Adipocyte (in vitro differentiated cells): ENCODE measurements around the gene GNA14.
"Not testable (repeated sequence)": the region's sequence is repeated elsewhere in the genome, so short reads cannot be mapped to it uniquely, and the experiment has no call there.

ENCODE experiments used
- DNase-seq: peaks from one replicate; pipeline ENCODE4 v3.0.0-alpha.2; 2015; ENCODE audit warnings: low read depth
- H3K27me3 ChIP-seq: replicated peaks from 2 replicates; pipeline ENCODE4 v1.7.0; 2013; ENCODE audit warnings: mild to moderate bottlenecking, low read length, moderate library complexity; ENCODE audit not compliant: control insufficient read depth, insufficient read depth
- H3K36me3 ChIP-seq: 2 replicates; pipeline ENCODE4 v1.7.0; 2013; ENCODE audit warnings: low read length, mild to moderate bottlenecking, moderate library complexity; ENCODE audit not compliant: control insufficient read depth, insufficient read depth, severe bottlenecking
- H3K4me1 ChIP-seq: 2 replicates; pipeline ENCODE4 v1.7.0; 2013; ENCODE audit warnings: mild to moderate bottlenecking, low read length, moderate library complexity; ENCODE audit not compliant: control insufficient read depth, insufficient read depth
- H3K4me3 ChIP-seq: 2 replicates; pipeline ENCODE4 v1.7.0; 2013; ENCODE audit warnings: mild to moderate bottlenecking, low read length, moderate library complexity
- H3K9ac ChIP-seq: 2 replicates; pipeline ENCODE4 v1.7.0; 2013; ENCODE audit warnings: mild to moderate bottlenecking, low read length, moderate library complexity
- H3K9me3 ChIP-seq: 2 replicates; pipeline ENCODE4 v1.7.0; 2013; ENCODE audit warnings: mild to moderate bottlenecking, low read length, moderate library complexity; ENCODE audit not compliant: control insufficient read depth

The GNA14 gene

GRCh38 chr9:77421506-77422265, 226.4 kb downstream of the GNA14 start:
- H3K4me3 ChIP-seq = no peak overlapping the region
- H3K27me3 ChIP-seq = no peaks in the 10 kb centered on the region
- no peak for DNase-seq
- H3K9me3 ChIP-seq = no peaks in the 10 kb centered on the region
- H3K4me1 ChIP-seq = peaks cover 28% of the 10 kb centered on the region
- H3K9ac ChIP-seq = no peak overlapping the region
- no peaks in the 10 kb centered on the region for H3K36me3 ChIP-seq

- no peaks in the 10 kb centered on the region for H3K36me3 ChIP-seq
- H3K9ac ChIP-seq = no peak overlapping the region
- peaks cover 27% of the 10 kb centered on the region for H3K4me1 ChIP-seq
- DNase-seq = no peak
- no peaks in the 10 kb centered on the region for H3K9me3 ChIP-seq
- no peak overlapping the region for H3K4me3 ChIP-seq
- H3K27me3 ChIP-seq = no peaks in the 10 kb centered on the region
These were observed 227.5 kb downstream of the GNA14 start for GRCh38 chr9:77420641-77421040.

- no peaks in the 10 kb centered on the region for H3K9me3 ChIP-seq
These were observed 229.9 kb downstream of the GNA14 start for GRCh38 chr9:77418226-77418625.

GRCh38 chr9:77417566-77417965, 230.6 kb downstream of the GNA14 start:
- peaks cover 27% of the 10 kb centered on the region for H3K4me1 ChIP-seq
- DNase-seq = peak; percentile 93
- no peaks in the 10 kb centered on the region for H3K27me3 ChIP-seq
- H3K36me3 ChIP-seq = no peaks in the 10 kb centered on the region
- peak overlapping the region; percentile 7 for H3K4me3 ChIP-seq
- H3K9ac ChIP-seq = peak overlapping the region; percentile 68
- H3K9me3 ChIP-seq = no peaks in the 10 kb centered on the region

More at GRCh38 chr9:77418226-77418625, 229.9 kb downstream of the GNA14 start:
- H3K36me3 ChIP-seq = no peaks in the 10 kb centered on the region
- H3K4me3 ChIP-seq = peak overlapping the region; percentile 47
- peak overlapping the region; percentile 68 for H3K9ac ChIP-seq
- H3K27me3 ChIP-seq = no peaks in the 10 kb centered on the region
- peak; percentile 66 for DNase-seq
- H3K4me1 ChIP-seq = peaks cover 27% of the 10 kb centered on the region

- H3K36me3 ChIP-seq = peaks cover 16% of the 10 kb centered on the region
- H3K4me3 ChIP-seq, H3K9me3 ChIP-seq, DNase-seq, H3K9ac ChIP-seq, H3K27me3 ChIP-seq, H3K4me1 ChIP-seq: not testable (repeated sequence)
These were observed 239.6 kb downstream of the GNA14 start for GRCh38 chr9:77408521-77408920.

GRCh38 chr9:77403239-77403638, 244.9 kb downstream of the GNA14 start:
- Histone ChIP-seq H3K9ac (no peak overlapping the region), H3K4me3 (no peak overlapping the region), H3K27me3 (no peaks in the 10 kb centered on the region), H3K36me3 (peaks cover 16% of the 10 kb centered on the region), H3K4me1 (peaks cover 14% of the 10 kb centered on the region), H3K9me3 (no peaks in the 10 kb centered on the region)
- DNase-seq = peak; percentile 51

- DNase-seq = peak; percentile 54
- Histone ChIP-seq H3K4me1 (peaks cover 14% of the 10 kb centered on the region), H3K27me3 (no peaks in the 10 kb centered on the region), H3K9me3 (no peaks in the 10 kb centered on the region), H3K9ac (no peak overlapping the region), H3K36me3 (peaks cover 8% of the 10 kb centered on the region), H3K4me3 (no peak overlapping the region)
These were observed 245.8 kb downstream of the GNA14 start for GRCh38 chr9:77402286-77402685.

- Histone ChIP-seq H3K4me3 (no peak overlapping the region), H3K9ac (no peak overlapping the region), H3K27me3 (no peaks in the 10 kb centered on the region), H3K9me3 (no peaks in the 10 kb centered on the region), H3K36me3 (no peaks in the 10 kb centered on the region), H3K4me1 (peaks cover 14% of the 10 kb centered on the region)
- no peak for DNase-seq
These were observed 248.2 kb downstream of the GNA14 start for GRCh38 chr9:77399964-77400363.

GRCh38 chr9:77398581-77398980, 249.5 kb downstream of the GNA14 start:
- not testable (repeated sequence) for H3K36me3 ChIP-seq, H3K9me3 ChIP-seq, H3K4me3 ChIP-seq, H3K9ac ChIP-seq, DNase-seq, H3K27me3 ChIP-seq
- H3K4me1 ChIP-seq = peaks cover 14% of the 10 kb centered on the region

GRCh38 chr9:77392328-77392727, 255.8 kb downstream of the GNA14 start:
- Histone ChIP-seq H3K4me1 (no peaks in the 10 kb centered on the region), H3K4me3 (no peak overlapping the region), H3K27me3 (no peaks in the 10 kb centered on the region), H3K9me3 (no peaks in the 10 kb centered on the region), H3K9ac (no peak overlapping the region), H3K36me3 (peaks cover 3% of the 10 kb centered on the region)
- no peak for DNase-seq

GRCh38 chr9:77391834-77392233, 256.3 kb downstream of the GNA14 start:
- DNase-seq = no peak
- Histone ChIP-seq H3K9me3 (no peaks in the 10 kb centered on the region), H3K4me1 (no peaks in the 10 kb centered on the region), H3K4me3 (no peak overlapping the region), H3K36me3 (peaks cover 3% of the 10 kb centered on the region), H3K9ac (no peak overlapping the region), H3K27me3 (no peaks in the 10 kb centered on the region)

GRCh38 chr9:77386187-77386586, 261.9 kb downstream of the GNA14 start:
- Histone ChIP-seq H3K4me1 (peaks cover 29% of the 10 kb centered on the region), H3K9me3 (no peaks in the 10 kb centered on the region), H3K36me3 (peaks cover 3% of the 10 kb centered on the region), H3K4me3 (no peak overlapping the region), H3K27me3 (no peaks in the 10 kb centered on the region), H3K9ac (no peak overlapping the region)
- DNase-seq = peak; percentile 44
